GM23338 (cell line): ENCODE measurements around the gene IL13. TPM values are rescaled to one million over a fixed set of nuclear protein-coding genes. Genes with fewer than 3 reads are reported as not detected.

Source experiments
- ATAC-seq: fragments of 200-7000 bp; cut with Tn5 transposase; 3 replicates; pipeline ENCODE4 v1.9.1; 2020
- DNase-seq: peaks from one replicate; pipeline ENCODE4 v3.0.0-alpha.2; 2015; ENCODE audit warnings: low spot score
- H2AFZ ChIP-seq: fragments of 200-600 bp; sonication (generic); 2 replicates; pipeline ENCODE4 v1.8.0; 2016; ENCODE audit warnings: antibody characterized with exemption, mild to moderate bottlenecking, moderate library complexity
- H3F3A ChIP-seq: fragments of 200-600 bp; sonication (generic); replicated peaks from 2 replicates; pipeline ENCODE4 v1.8.0; 2017; ENCODE audit warnings: antibody characterized with exemption, mixed run types, low read depth
- H3K27ac ChIP-seq: fragments of 200-600 bp; sonication (generic); 2 replicates; pipeline ENCODE4 v1.6.1; 2016; ENCODE audit warnings: low read depth
- H3K27me3 ChIP-seq: fragments of 200-600 bp; sonication (generic); 2 replicates; pipeline ENCODE4 v1.8.0; 2016; ENCODE audit warnings: mild to moderate bottlenecking, mixed run types, moderate library complexity; ENCODE audit not compliant: insufficient read depth
- H3K36me3 ChIP-seq: fragments of 200-600 bp; sonication (generic); 2 replicates; pipeline ENCODE4 v1.8.0; 2016; ENCODE audit warnings: mild to moderate bottlenecking; ENCODE audit not compliant: insufficient read depth
- H3K4me1 ChIP-seq: fragments of 200-600 bp; sonication (generic); 2 replicates; pipeline ENCODE4 v1.8.0; 2016; ENCODE audit warnings: mild to moderate bottlenecking, moderate library complexity; ENCODE audit not compliant: insufficient read depth
- H3K4me2 ChIP-seq: fragments of 200-600 bp; sonication (generic); 2 replicates; pipeline ENCODE4 v1.7.1; 2017; ENCODE audit warnings: mixed run types
- H3K4me3 ChIP-seq: fragments of 200-600 bp; sonication (generic); 2 replicates; pipeline ENCODE4 v1.6.1; 2016; ENCODE audit warnings: mixed run types
- H3K79me2 ChIP-seq: fragments of 200-600 bp; sonication (generic); replicated peaks from 2 replicates; pipeline ENCODE4 v1.8.0; 2017; ENCODE audit warnings: mild to moderate bottlenecking; ENCODE audit not compliant: insufficient read depth
- H3K9me2 ChIP-seq: fragments of 200-600 bp; sonication (generic); 2 replicates; pipeline ENCODE4 v1.8.0; 2017; ENCODE audit not compliant: insufficient read depth
- H4K20me1 ChIP-seq: fragments of 200-600 bp; sonication (generic); replicated peaks from 2 replicates; pipeline ENCODE4 v1.8.0; 2017; ENCODE audit warnings: mild to moderate bottlenecking; ENCODE audit not compliant: insufficient read depth
- H3K27ac Mint-ChIP-seq: 2 replicates; pipeline ENCODE4 v1.8.0; 2020; ENCODE audit warnings: inconsistent platforms, mild to moderate bottlenecking, moderate library complexity, mixed read lengths
- H3K27me3 Mint-ChIP-seq: 3 replicates; pipeline ENCODE4 v1.8.0; 2022; ENCODE audit warnings: low read depth, mild to moderate bottlenecking, moderate library complexity, mixed read lengths, inconsistent platforms; ENCODE audit not compliant: insufficient read depth, poor library complexity
- H3K36me3 Mint-ChIP-seq: 3 replicates; pipeline ENCODE4 v1.8.0; 2021; ENCODE audit warnings: low read depth, mild to moderate bottlenecking, inconsistent platforms, moderate library complexity, mixed read lengths
- H3K4me1 Mint-ChIP-seq: 3 replicates; pipeline ENCODE4 v1.8.0; 2020; ENCODE audit warnings: mild to moderate bottlenecking, inconsistent platforms, mixed read lengths
- H3K4me3 Mint-ChIP-seq: 3 replicates; pipeline ENCODE4 v1.8.0; 2021; ENCODE audit warnings: moderate library complexity, mild to moderate bottlenecking, inconsistent platforms, mixed read lengths
- H3K9me3 Mint-ChIP-seq: 3 replicates; pipeline ENCODE4 v1.8.0; 2020; ENCODE audit warnings: moderate library complexity, mild to moderate bottlenecking, inconsistent platforms, mixed read lengths
- CREB1 ChIP-seq: fragments of 250-450 bp; sonication (Bioruptor Pico); IDR thresholded peaks from 2 replicates; pipeline ENCODE4 v1.5.0; 2020; ENCODE audit warnings: low read depth, mild to moderate bottlenecking, moderate library complexity
- CTCF ChIP-seq, 2 experiments: fragments of 200-600 bp in 1 of 2; sonication (generic) in 1 of 2; conservative IDR thresholded peaks; 2 replicates each; pipeline versions ENCODE4 v1.5.1 to v1.6.1; 2016 to 2017; ENCODE audit warnings: antibody characterized with exemption in 2 of 2, low read depth in 2 of 2, mild to moderate bottlenecking in 2 of 2, moderate library complexity in 1 of 2
- ETS1 ChIP-seq: IDR thresholded peaks from 2 replicates; pipeline ENCODE4 v1.6.1; 2016; ENCODE audit warnings: antibody characterized with exemption
- EZH2 ChIP-seq: fragments of 200-600 bp; sonication (generic); IDR thresholded peaks from one replicate; pipeline ENCODE4 v1.8.0; 2017; ENCODE audit warnings: antibody characterized with exemption, mild to moderate bottlenecking, low read depth; ENCODE audit not compliant: unreplicated experiment
- EZH2phosphoT487 ChIP-seq: fragments of 200-600 bp; sonication (generic); IDR thresholded peaks from one replicate; pipeline ENCODE4 v1.8.1; 2018; ENCODE audit warnings: antibody characterized with exemption; ENCODE audit not compliant: unreplicated experiment
- JUNB ChIP-seq: IDR thresholded peaks from one replicate; pipeline ENCODE4 v1.6.1; 2016; ENCODE audit warnings: antibody characterized with exemption; ENCODE audit not compliant: unreplicated experiment
- NANOG ChIP-seq: IDR thresholded peaks from 2 replicates; pipeline ENCODE4 v1.6.1; 2016; ENCODE audit warnings: antibody characterized with exemption, borderline replicate concordance
- POLR2AphosphoS5 ChIP-seq: IDR thresholded peaks from 2 replicates; pipeline ENCODE4 v1.6.1; 2016; ENCODE audit warnings: antibody characterized with exemption, low read depth
- REST ChIP-seq: IDR thresholded peaks from one replicate; pipeline ENCODE4 v1.6.1; 2018; ENCODE audit warnings: antibody characterized with exemption; ENCODE audit not compliant: unreplicated experiment
- STAT1 ChIP-seq: IDR thresholded peaks from one replicate; pipeline ENCODE4 v1.6.1; 2016; ENCODE audit warnings: antibody characterized with exemption; ENCODE audit not compliant: unreplicated experiment
- ZNF114 ChIP-seq: fragments of 250-450 bp; sonication (Bioruptor Pico); IDR thresholded peaks from 2 replicates; pipeline ENCODE4 v1.5.0; 2020; ENCODE audit warnings: mild to moderate bottlenecking, moderate library complexity
- ZNF331 ChIP-seq: fragments of 250-450 bp; sonication (Bioruptor Pico); IDR thresholded peaks from 2 replicates; pipeline ENCODE4 v1.5.0; 2020; ENCODE audit warnings: low read depth, mild to moderate bottlenecking, moderate library complexity
- ZNF462 ChIP-seq: fragments of 250-450 bp; sonication (Bioruptor Pico); IDR thresholded peaks from 2 replicates; pipeline ENCODE4 v1.5.0; 2020; ENCODE audit warnings: mild to moderate bottlenecking, moderate library complexity
- polyA plus RNA-seq: library from polyadenylated mRNA; unstranded; fragments of >200 nt; fragmentation: Nextera tagmentation; extraction: Ambion mirVana; gene quantifications from 2 replicates; pipeline ENCODE4 v1.2.1, GENCODE V29; 2016
- total RNA-seq: library from RNA; depleted of rRNA; stranded (reverse); fragments of >200 nt; shearing (Covaris generic); gene quantifications from 2 replicates; pipeline ENCODE4 v1.2.3, GENCODE V29; 2014

The IL13 gene
- total and polyA plus RNA-seq, 2 experiments from 2014 or later, result not detected

GRCh38 chr5:132675936-132676689 lies 18.1 kb downstream of the IL13 start:
- no peaks in the 10 kb centered on the region for H3K36me3 ChIP-seq
- no peaks in the 10 kb centered on the region for H3K9me2 ChIP-seq
- ATAC-seq (no peak), DNase-seq (no peak)
- H3K4me2 ChIP-seq, result no peak overlapping the region
- H3K4me3 Mint-ChIP-seq, result no peak overlapping the region
- H3K4me1 ChIP-seq, result no peaks in the 10 kb centered on the region
- H3K4me3 ChIP-seq, result no peak overlapping the region
- H3K4me1 Mint-ChIP-seq, result peaks cover 6% of the 10 kb centered on the region
- no peak overlapping the region for H2AFZ ChIP-seq
- H3K27me3 ChIP-seq, result no peaks in the 10 kb centered on the region
- no peaks in the 10 kb centered on the region for H3K9me3 Mint-ChIP-seq
- TF ChIP-seq JUNB (no peak), NANOG (no peak), EZH2phosphoT487 (no peak), ZNF114 (CRISPR knock-in tag) (no peak), ZNF331 (CRISPR knock-in tag) (no peak), STAT1 (no peak), EZH2 (no peak), ZNF462 (no peak), POLR2AphosphoS5 (no peak), ETS1 (no peak), CREB1 (no peak), CTCF (conservative IDR thresholded peaks at IDR 0.05; ENCODE audit: low read depth in 2 of 2) (no peak), REST (no peak)
- no peaks in the 10 kb centered on the region; the same call in 2 of the 3 replicates for H3K36me3 Mint-ChIP-seq
- no peaks in the 10 kb centered on the region for H3F3A ChIP-seq
- H3K79me2 ChIP-seq, result no peaks in the 10 kb centered on the region
- H3K27ac ChIP-seq, result no peak overlapping the region
- H3K27me3 Mint-ChIP-seq, result no peaks in the 10 kb centered on the region
- no peak overlapping the region for H3K27ac Mint-ChIP-seq
- no peaks in the 10 kb centered on the region for H4K20me1 ChIP-seq
